Femur (tissue), 1 donor: Measurements from ENCODE around the gene ANO4.

Experiments
- DNase-seq: peaks from one replicate; pipeline ENCODE4 v3.0.0-alpha.2; 2017

Gene ANO4

GRCh38 chr12:100794441-100795173, at the start of gene ANO4:
Gene ANO4 (plus strand): TSS chr12:100794776. CDS start chr12:100901786, 107,010 bp downstream.
- peak; percentile 17 for DNase-seq

DNA sequence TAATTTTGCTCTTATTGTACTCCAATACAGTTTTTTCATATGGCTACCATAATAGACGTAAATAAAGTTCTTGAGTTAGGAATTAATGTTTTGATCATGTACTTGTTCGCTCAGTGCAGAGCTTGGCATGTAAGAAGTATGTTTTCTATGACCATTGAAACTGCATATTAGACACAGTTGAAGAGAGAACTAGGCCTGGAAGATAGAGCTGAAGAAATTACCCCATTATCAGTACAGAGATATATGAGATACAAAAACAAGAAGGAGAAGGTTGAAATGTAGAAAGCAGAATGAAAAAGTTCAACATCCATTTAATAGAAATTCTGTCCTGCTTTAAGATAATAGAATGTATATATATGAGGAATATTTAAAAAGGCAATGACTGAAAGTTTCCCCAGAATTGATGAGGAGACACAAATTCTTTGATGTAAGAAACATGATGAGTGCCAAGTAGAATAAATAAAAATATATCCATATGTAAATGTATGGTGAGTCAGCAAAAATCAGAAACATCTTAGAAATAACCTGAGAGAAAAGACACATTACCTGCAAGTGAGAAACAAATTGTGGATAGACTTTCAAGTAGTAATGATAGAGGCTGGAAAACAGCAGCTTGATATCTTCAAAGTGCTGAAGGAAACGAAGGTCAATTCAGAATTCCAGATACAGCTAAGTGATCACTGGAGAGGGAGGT, 49.1 kb upstream of the ANO4 start:
- no peak for DNase-seq

GRCh38 chr12:100752841-100753240, 41.7 kb upstream of the ANO4 start:
- DNase-seq: no peak

DNA sequence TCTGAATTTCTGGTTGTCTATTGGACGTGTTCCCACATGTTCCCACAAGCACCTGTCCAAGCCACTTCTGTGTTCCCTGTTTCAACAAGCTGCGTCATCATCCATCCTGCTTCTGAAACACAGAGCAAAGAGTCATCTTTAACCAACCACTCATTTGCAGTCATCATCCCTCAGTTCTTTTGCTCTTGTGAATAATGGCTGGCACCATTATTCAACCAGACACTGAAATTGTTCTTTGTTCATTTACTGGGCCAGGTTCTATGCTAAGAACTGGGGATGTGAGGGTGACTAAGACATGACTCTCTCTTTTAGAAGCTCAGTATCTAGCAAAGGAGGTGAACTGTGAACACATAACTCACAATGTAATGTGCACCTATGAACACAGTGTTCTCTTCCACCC, 40.7 kb upstream of the ANO4 start:
- DNase-seq: no peak

DNA sequence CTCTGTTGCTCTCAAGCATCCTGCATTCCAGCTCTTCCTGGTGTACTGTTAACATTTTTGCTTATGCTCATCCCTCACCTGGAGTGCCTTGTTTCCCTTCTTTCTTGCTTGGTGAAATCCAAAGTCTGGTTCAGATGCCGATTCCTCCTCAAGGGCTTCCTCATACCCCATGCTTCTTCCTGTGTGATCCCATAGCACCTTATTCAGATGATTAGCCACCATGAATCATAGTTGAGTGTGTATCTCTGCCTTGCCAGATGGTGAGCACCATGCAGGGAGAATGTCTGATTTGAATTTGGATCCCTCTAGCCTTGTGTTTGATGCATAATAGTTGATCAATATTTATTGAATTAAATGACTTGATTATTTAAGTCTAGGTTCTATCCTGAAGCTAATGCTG, 39.4 kb upstream of the ANO4 start:
- no peak for DNase-seq

DNA sequence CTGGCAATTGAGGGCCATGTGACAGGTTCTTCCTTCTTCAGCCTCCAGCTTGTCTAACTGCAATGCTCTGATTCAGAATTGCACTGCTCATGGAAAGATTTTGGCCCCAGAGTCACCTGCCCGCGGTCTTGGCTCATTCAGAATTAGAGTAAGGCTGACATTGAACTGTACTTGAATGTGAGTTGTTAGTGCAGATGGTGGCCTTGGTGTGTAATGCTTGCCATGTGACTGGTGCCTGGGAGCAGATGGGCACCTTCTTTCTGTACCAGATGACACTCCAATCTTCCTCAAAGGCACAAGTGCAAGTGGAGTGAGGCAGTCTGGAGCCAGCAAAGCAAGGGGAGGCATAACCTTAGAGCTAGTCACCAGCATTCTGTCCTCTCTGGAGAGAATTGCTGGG, 36.5 kb upstream of the ANO4 start:
- DNase-seq: no peak

- no peak for DNase-seq
These were observed 27.2 kb upstream of the ANO4 start for GRCh38 chr12:100767371-100767770.

DNA sequence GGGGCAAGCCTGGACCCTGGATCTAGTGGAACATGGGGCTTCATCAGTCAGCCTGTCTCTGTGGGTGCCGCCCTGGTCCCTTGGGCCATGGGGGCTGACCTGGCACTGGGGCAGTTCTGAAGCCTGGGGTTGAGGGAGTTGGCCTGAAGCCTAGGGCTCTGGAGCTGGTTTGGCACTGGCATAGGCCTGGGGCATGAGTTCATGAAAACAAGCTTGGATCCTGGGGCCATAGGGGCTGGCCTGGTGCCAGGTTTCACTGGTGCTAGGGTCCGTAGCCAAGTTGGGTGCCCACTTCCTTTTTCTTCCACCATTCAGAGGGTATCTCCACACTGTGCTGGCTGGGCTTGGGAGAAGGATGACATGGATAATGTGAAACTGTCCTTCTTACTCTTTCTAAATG, 26.6 kb upstream of the ANO4 start:
- no peak for DNase-seq

GRCh38 chr12:100778967-100779590, 15.5 kb upstream of the ANO4 start:
- no peak for DNase-seq

- no peak for DNase-seq
These were observed 5.4 kb upstream of the ANO4 start for GRCh38 chr12:100789146-100789545.

DNA sequence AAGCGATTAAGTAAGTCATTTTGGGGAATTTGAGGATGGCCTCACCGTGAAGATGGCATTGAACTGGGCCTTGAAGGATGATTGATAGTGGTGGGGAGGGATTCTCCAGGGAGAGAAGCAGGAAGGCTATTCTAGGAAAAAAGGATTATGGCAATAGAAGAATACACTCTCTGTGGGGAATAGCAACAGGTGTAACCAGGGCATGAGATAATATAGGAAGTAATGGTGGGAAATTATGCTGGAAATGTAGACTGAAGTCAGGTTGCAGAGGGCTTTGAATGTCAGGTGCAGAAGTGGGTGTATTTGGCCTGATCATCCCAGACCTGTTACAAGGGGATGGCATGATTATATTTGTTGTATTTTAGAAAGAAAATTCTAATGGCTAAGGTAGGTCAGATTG, 4.6 kb upstream of the ANO4 start:
- DNase-seq: no peak

- DNase-seq: no peak
These were observed 4.0 kb upstream of the ANO4 start for GRCh38 chr12:100790552-100790951.

- no peak for DNase-seq
These were observed 1.4 kb upstream of the ANO4 start for GRCh38 chr12:100793182-100793581.

GRCh38 chr12:100795174-100795799, 711 bp downstream of the ANO4 start:
- no peak for DNase-seq

DNA sequence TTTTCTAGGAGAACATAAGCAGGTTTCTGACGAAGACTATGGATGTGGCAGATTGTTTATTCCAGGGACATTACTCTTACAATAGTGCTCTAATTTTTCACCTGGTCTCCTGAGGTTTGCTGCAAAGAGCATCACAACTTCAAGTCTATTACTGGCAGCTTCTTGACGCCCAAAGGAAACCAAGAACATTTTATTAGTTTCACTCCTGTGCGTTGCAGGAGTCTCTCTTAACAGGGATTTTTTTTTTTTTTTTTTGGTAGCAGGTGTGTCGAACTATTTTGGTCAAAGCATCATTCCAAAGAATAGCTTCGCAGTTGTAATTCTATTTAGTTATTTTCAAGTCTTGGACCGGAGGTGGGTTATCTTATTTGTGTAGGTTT, 1.2 kb downstream of the ANO4 start:
- DNase-seq: no peak

- no peak for DNase-seq
These were observed 2.0 kb downstream of the ANO4 start for GRCh38 chr12:100796621-100797020.

- DNase-seq: no peak
These were observed 2.7 kb downstream of the ANO4 start for GRCh38 chr12:100797246-100797645.

DNA sequence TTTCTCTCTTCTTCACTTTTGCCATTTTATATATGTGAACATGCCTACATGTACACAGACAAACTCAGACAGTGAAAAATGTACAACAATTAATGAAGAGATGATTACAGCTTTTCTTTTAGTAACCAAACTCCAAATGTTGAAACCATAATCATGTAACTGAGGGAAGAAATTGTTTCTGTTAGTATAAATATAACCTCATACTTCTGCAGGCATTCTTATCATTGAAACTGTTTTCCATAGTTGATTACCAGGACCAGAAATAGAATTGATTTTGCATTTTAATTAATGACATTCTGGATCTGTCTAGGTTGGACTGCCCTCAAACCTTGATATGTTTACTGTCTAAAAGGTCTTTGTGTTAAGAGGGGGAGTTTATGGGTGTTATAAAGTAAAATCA, 3.2 kb downstream of the ANO4 start:
- no peak for DNase-seq

DNA sequence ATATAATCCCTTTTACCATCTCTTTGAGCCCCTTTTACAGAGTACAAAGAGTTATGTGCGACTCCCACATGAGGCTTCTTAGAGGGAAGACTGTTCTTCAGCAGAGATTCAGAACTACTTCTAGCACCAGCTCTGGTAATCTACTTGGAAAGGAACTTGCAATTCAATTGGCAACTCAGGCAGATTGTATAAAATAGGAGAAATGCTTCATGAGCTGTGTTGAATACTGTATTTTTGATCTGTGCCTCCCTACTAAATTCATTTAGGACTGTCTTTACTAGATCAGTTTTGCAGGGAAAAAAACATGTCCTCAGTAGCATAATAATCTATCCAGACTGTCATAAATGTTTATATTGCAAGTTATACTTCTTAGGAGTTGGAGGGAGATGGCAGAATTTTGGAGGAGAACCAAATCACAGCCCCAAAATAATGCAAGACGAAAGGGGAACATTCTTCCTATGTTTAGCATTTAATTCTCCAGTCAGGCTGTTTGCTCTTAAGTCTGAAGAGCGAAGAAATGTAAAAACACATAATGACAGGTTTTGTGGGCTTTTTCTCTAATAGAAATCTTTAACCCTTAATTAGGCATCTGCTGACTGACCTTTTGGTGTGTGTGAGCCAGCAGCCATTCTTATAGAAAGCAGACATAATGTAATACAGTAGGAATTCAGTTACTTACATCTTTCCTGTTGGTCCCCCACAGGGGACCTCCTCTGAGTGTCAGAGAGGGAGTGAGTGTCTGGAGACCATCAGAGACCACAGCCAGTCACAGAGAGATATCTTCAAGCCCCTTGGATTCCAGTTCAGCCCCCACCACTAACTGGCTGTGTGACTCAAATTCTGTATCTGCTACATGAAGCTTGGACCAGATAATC, 3.9 kb downstream of the ANO4 start:
- no peak for DNase-seq

GRCh38 chr12:100799770-100800169, 5.2 kb downstream of the ANO4 start:
- no peak for DNase-seq

- DNase-seq: no peak
These were observed 6.1 kb downstream of the ANO4 start for GRCh38 chr12:100800723-100801122.

GRCh38 chr12:100801320-100801719, 6.7 kb downstream of the ANO4 start:
- DNase-seq: no peak

- no peak for DNase-seq
These were observed 14.2 kb downstream of the ANO4 start for GRCh38 chr12:100808777-100809176.
